Measurements from ENCODE around the gene NDUFAB1.

GRCh38 chr16:23575834-23576233 lies 20.3 kb downstream of the NDUFAB1 start:
- TF ChIP-seq ESRRG (CRISPR knock-in tag; IDR thresholded peaks at IDR 0.05) (no peak), PATZ1 (CRISPR knock-in tag; IDR thresholded peaks at IDR 0.05; ENCODE audit: borderline replicate concordance) (no peak), POU6F1 (CRISPR knock-in tag; IDR thresholded peaks at IDR 0.05; ENCODE audit: borderline replicate concordance, low read depth) (no peak), ZNF70 (CRISPR knock-in tag; IDR thresholded peaks at IDR 0.05) (no peak), ZFP3 (CRISPR knock-in tag; IDR thresholded peaks at IDR 0.05) (no peak), CSDC2 (CRISPR knock-in tag; IDR thresholded peaks at IDR 0.05) (no peak), ZFP30 (CRISPR knock-in tag; IDR thresholded peaks at IDR 0.05) (no peak), ARNTL (CRISPR knock-in tag; IDR thresholded peaks at IDR 0.05; ENCODE audit: borderline replicate concordance, low read depth) (no peak), ZNF565 (CRISPR knock-in tag; conservative IDR thresholded peaks at IDR 0.05; ENCODE audit: low read depth) (no peak), TCF4 (CRISPR knock-in tag; IDR thresholded peaks at IDR 0.05; ENCODE audit: borderline replicate concordance) (no peak), ISL1 (CRISPR knock-in tag; IDR thresholded peaks at IDR 0.05) (no peak)
